ENCODE results near the gene WDR7.

GRCh38 chr18:56728741-56729140 is 77.6 kb downstream of the WDR7 start:
- TF ChIP-seq CTCF (IDR thresholded peaks at IDR 0.05) (no peak), POLR2A (IDR thresholded peaks at IDR 0.05) (no peak)
